Measurements from ENCODE around the gene CDIP1.
A peak's percentile ranks its signal among the peaks of the same experiment; 100 is the strongest.

The CDIP1 gene

GRCh38 chr16:4513086-4513860 is 25.3 kb downstream of the CDIP1 start:
- no peak for DNase-seq

DNA sequence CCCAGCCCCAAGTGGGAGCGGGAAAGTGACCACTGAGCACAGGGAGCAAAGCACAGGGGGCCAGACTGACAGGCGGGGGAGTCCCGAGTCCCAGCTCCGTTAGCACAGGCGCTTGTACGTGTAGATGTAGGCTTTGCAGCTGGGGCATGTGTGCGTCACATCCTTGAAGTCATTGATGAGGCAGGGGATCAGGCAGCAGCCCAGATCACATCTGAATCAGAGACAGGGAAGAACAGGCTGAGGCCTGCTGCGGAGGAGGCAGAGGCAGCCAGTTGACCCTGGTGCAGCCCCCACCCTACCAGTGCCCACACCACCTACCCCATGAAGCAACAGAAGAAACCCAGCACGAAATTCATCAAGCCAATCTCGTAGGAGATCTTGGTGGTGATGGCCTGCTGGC is 26.1 kb downstream of the CDIP1 start:
- DNase-seq, result no peak

- DNase-seq, result peak; percentile 85
Observed at GRCh38 chr16:4511441-4512082, 27.0 kb downstream of the CDIP1 start.

DNA sequence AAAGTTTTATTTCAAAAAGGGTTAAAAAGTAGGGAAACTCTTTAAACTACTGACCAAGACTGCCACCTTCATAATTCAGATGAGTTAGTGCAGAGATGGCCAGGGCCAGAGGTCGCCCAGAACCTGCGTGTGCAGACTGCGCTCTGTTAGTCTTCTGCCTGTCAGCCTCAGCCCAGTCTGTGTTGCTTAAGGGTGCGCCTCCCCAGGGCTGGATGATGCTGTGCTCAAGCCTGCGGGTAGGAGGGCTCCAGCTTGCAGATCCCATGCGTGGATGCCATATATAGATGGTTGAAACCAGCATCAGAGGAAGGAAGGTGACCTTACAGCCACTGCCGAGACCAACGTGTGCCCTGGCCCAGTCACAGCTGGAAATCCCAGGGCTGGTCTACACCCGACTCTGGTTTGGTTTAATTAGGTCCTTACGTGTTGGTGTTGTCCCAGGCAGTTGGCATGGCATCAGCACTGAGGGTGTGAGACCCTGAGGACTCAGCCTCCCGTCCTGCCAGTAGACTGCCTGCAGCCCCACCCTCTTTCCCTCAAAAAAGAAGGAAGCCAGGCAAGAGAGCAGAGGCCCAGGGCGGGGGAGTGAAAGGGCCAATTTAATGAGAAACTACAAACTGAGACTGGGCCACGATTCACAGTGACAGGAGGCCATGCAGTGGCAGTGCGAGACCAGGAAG is 27.7 kb downstream of the CDIP1 start:
- no peak for DNase-seq

DNA sequence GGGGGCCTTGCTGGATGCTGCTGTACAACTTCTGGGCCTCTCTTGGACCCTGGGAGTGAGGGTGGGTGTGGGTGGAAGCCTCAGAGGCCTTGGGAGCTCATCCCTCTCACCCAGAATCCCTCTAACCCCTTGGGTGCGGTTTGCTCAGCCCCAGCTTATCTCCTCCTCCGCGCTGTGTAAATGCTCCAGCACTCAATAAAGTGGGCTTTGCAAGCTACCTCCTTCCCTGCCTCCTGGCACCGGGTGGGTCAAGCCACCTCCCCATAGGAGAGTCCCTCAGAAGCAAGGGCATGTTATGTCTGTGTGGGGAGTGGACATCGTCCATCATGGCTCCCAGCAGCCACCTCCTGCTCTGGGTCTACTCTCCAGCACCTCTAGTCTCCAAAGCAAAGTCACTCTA is 28.4 kb downstream of the CDIP1 start:
- no peak for DNase-seq

GRCh38 chr16:4509420-4509819 is 29.2 kb downstream of the CDIP1 start:
- DNase-seq, result no peak

DNA sequence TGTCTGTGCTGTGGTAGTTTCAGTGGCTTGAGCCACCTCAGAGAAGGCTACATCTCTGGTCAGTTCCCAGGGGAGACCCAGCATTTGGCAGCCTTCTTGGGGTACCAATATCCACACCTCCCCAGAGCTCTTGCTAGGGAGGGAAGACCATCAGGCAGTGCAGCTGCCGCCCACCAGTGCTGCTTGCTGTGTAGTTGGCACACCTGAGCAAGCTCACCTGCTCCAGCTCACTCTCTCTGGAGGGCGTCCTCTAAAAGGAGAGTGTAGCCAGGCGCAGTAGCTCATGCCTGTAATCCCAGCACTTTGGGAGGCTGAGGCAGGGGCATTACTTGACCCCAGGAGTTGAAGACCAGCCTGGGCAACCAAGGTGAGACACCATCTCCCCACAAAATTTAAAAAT is 29.8 kb downstream of the CDIP1 start:
- no peak for DNase-seq

DNA sequence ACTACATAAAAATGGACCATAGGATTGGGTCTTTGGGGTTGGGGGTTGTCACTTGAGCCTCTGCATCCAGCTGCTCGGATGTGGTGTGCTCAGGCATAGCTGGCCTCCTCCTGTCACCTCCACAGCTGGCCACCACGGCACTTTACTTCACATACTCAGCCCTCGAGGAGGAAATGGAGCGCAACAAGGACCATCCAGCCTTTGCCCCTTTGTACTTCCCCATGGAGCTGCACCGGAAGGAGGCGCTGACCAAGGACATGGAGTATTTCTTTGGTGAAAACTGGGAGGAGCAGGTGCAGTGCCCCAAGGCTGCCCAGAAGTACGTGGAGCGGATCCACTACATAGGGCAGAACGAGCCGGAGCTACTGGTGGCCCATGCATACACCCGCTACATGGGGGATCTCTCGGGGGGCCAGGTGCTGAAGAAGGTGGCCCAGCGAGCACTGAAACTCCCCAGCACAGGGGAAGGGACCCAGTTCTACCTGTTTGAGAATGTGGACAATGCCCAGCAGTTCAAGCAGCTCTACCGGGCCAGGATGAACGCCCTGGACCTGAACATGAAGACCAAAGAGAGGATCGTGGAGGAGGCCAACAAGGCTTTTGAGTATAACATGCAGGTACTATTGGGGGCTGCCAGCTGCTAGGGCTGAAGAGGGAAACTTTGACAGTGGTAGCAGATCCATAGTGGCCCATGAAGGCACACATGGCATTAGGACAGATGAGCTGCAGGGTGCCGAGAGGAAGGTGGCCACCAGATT is 30.8 kb downstream of the CDIP1 start:
- no peak for DNase-seq

- DNase-seq, result peak; percentile 84
Observed at GRCh38 chr16:4506450-4506849, 32.1 kb downstream of the CDIP1 start.

GRCh38 chr16:4505356-4506147 is 33.0 kb downstream of the CDIP1 start:
- DNase-seq, result no peak

DNA sequence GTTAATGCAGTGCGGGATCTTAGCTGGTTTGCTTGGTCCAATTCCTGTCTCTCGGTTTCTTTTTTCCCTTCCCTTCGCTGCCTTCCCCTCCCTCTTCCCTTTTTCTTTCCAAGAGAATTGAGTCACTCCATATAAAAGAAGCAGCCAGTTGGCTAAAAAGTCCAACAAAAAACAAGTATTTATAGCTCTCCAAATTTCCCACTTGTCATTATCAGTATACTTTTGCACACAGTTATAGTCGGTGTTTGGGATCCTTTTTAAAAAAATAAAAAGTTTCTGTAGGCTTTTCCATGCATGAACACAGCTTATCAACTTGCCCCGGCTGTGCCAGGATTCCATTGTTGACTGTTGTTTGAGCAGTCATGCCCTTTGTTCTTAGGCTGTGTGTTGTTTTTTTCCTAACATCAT is 37.5 kb downstream of the CDIP1 start:
- no peak for DNase-seq

- no peak for DNase-seq
Observed at GRCh38 chr16:4500272-4500671, 38.3 kb downstream of the CDIP1 start.

DNA sequence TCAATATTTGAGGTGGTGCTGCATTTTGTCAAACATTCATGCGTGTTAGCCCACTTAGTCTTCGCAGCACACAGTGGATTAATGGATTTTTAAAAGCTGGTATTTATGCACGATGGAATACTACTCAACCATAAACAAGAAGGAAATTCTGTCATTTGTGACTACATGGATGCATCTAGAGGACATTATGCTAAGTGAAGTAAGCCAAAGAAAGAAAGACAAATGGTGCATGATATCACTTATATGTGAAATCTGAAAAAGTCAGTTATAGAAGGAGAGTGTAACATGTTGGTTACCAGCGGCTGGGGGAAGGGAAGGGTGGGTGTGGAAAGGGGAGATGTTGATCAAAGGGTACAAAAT is 39.4 kb downstream of the CDIP1 start:
- no peak for DNase-seq

DNA sequence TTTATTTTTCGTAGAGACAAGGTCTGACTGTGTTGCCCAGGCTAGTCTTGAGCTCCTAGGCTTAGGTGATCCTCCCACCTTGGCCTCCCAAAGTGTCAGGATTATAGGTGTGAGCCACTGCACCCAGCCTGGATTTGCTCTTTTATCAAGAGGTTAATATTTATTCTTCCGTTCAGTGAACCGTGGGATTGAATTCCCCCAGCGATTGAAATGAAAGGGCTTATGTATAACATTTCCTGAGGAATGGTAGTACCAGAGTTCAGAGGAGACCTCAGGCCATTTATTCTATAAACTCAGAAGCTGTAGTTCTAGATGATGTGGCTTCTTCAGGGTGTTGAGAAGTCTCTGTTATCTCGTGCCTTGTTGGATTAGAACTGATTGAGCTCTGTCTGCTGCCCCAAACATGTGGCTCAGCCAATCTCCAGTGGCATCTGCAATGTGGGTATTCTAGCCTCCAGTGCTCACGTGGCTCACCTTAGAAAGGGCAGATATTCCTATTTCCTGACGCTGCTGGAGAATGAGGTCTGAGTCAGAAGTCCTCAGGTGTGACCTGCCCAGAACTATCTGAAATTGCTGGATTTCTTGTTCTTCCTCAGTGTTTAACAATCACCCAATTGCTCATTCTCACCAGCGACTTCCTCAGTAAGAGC is 39.9 kb downstream of the CDIP1 start:
- no peak for DNase-seq

GRCh38 chr16:4496305-4496704 is 42.3 kb downstream of the CDIP1 start:
- DNase-seq, result no peak

DNA sequence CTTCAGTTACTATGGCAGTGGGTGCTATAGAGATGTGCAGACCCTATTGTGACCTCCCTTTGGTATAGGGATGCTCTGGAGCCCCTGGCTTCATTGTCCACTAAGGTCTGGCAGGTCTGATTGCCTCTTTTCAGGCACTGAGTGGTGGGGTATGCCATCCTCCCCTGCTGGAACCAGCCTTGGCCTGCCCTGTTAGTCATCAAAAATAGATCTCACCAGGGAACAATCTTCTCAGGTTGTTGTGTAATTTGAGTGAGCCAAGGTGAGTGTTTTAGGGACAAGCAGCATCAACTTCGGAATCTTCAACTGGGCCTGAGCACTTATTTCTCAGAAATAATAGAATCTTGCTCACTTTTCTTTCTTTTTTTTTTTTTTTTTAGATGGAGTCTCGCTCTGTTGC is 42.8 kb downstream of the CDIP1 start:
- DNase-seq, result no peak

GRCh38 chr16:4494746-4495490 is 43.7 kb downstream of the CDIP1 start:
- DNase-seq, result no peak

GRCh38 chr16:4491898-4492297 is 46.7 kb downstream of the CDIP1 start:
- no peak for DNase-seq

GRCh38 chr16:4489030-4489429 is 49.5 kb downstream of the CDIP1 start:
- no peak for DNase-seq

DNA sequence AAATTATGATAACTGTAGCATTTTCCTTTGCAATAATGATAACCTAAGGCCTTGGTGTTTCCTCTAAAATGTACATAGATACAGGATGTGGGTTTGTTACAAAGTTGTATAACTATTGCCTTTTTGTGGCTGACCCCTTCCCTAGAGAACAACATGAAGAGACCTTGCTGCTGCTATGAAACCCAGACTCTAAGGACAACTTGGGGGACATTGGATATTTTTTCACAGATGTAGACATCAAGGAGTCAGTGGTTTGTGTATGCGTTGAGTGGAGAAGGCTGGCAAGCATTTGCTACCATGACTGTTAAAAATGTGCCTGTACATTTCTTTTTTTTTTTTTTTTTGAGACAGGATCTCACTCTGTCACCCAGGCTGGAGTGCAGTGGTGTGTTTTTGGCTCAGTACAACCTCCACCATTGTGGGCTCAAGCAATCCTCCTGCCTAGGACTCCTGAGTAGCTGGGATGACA is 50.0 kb downstream of the CDIP1 start:
- no peak for DNase-seq

DNA sequence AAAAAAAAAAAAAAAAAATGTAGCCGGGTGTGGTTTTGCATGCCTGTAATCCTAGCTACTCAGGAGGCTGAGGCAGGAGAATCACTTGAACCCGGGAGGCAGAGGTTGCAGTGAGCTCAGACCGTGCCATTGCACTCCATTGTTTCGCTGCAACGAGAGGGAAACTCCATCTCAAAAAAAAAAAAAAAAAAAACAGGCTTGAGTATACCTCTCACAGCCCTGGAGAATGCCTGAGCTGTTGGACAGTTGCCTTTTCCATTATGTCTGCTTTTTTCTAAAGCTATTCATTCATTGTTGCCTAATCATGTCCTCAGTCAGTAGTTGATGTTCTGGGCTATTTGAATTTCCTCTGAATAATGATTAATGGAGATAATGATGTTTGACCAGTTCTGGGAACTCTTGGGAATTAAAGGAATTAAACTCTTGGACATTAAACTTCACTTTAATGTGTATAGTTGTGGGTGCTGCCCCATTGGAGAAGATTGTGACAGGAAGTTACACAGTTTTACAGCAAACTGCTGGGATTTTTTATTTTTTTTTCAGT is 50.5 kb downstream of the CDIP1 start:
- DNase-seq, result no peak

Measured in NCI-H82 (cell line).